ENCODE results near the gene MASP2. TPM values are rescaled to one million over a fixed set of nuclear protein-coding genes. Genes with fewer than 3 reads are reported as not detected.
A peak's percentile ranks its signal among the peaks of the same experiment; 100 is the strongest.

Gene MASP2
- total and polyA plus RNA-seq, 10 of the 15 experiments (the other 5 are each of a cell fraction or from before 2014, with no cell fraction given): 0.04 to 0.21 (median 0.06) TPM; not detected in 7

DNA sequence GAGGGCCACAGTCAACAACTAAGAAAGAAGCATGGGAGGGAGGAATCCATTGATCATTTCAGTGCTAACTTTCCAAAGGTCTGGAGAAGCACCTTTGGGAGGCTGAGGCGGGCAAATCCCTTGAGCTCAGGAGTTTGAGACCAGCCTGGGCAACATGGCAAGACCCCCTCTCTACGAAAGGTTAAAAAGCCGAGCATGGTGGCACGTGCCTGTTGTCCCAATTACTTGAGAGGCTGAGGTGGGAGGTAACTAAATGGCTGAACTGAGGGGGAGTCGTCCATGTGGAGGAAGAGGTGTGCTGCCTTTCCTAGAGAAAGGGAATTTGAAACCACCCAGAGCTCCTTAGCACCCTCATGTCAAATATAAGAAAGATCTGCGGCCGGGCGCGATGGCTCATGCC is 16.2 kb downstream of the MASP2 start (continued):
- TF ChIP-seq, protein P1, sequence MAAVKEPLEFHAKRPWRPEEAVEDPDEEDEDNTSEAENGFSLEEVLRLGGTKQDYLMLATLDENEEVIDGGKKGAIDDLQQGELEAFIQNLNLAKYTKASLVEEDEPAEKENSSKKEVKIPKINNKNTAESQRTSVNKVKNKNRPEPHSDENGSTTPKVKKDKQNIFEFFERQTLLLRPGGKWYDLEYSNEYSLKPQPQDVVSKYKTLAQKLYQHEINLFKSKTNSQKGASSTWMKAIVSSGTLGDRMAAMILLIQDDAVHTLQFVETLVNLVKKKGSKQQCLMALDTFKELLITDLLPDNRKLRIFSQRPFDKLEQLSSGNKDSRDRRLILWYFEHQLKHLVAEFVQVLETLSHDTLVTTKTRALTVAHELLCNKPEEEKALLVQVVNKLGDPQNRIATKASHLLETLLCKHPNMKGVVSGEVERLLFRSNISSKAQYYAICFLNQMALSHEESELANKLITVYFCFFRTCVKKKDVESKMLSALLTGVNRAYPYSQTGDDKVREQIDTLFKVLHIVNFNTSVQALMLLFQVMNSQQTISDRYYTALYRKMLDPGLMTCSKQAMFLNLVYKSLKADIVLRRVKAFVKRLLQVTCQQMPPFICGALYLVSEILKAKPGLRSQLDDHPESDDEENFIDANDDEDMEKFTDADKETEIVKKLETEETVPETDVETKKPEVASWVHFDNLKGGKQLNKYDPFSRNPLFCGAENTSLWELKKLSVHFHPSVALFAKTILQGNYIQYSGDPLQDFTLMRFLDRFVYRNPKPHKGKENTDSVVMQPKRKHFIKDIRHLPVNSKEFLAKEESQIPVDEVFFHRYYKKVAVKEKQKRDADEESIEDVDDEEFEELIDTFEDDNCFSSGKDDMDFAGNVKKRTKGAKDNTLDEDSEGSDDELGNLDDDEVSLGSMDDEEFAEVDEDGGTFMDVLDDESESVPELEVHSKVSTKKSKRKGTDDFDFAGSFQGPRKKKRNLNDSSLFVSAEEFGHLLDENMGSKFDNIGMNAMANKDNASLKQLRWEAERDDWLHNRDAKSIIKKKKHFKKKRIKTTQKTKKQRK (IDR thresholded peaks at IDR 0.05; ENCODE audit: low read depth, low read length): no peak
- TF ChIP-seq PRDM15 (CRISPR knock-in tag; IDR thresholded peaks at IDR 0.05) (no peak), ZBTB40 (IDR thresholded peaks at IDR 0.05; ENCODE audit: borderline replicate concordance) (no peak), STAT3 (IDR thresholded peaks at IDR 0.05; ENCODE audit: low read depth, low read length) (no peak), NKRF (conservative IDR thresholded peaks at IDR 0.05) (no peak), PAX5 (IDR thresholded peaks at IDR 0.05; ENCODE audit: borderline replicate concordance, low read depth, low read length) (no peak), ZNF384 (IDR thresholded peaks at IDR 0.05; ENCODE audit: borderline replicate concordance, low read depth, low read length) (no peak), HSF1 (IDR thresholded peaks at IDR 0.05; ENCODE audit: low read depth, low read length) (no peak), ESRRA (IDR thresholded peaks at IDR 0.05; ENCODE audit: low read length) (no peak), CHD2 (IDR thresholded peaks at IDR 0.05; ENCODE audit: borderline replicate concordance, low read depth, low read length) (no peak), ZBED1 (IDR thresholded peaks at IDR 0.05; ENCODE audit: borderline replicate concordance) (peak; percentile 37; the same call in 1 of the 2 replicates), YBX1 (IDR thresholded peaks at IDR 0.05) (no peak), EED (IDR thresholded peaks at IDR 0.05; ENCODE audit: low read depth) (no peak)
- TF ChIP-seq, protein P2, sequence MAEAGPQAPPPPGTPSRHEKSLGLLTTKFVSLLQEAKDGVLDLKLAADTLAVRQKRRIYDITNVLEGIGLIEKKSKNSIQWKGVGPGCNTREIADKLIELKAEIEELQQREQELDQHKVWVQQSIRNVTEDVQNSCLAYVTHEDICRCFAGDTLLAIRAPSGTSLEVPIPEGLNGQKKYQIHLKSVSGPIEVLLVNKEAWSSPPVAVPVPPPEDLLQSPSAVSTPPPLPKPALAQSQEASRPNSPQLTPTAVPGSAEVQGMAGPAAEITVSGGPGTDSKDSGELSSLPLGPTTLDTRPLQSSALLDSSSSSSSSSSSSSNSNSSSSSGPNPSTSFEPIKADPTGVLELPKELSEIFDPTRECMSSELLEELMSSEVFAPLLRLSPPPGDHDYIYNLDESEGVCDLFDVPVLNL (IDR thresholded peaks at IDR 0.05; ENCODE audit: low read depth, low read length): no peak

All from GM12878 (cell line).